ENCODE measurements around the gene ZNRF2. TPM values are rescaled to one million over a fixed set of nuclear protein-coding genes. Genes with fewer than 3 reads are reported as not detected.
"Not testable (repeated sequence)": the region's sequence is repeated elsewhere in the genome, so short reads cannot be mapped to it uniquely, and the experiment has no call there.

The ZNRF2 gene
- total and polyA plus RNA-seq, 9 donors = 3.0 to 24.8 (median 11.5) TPM

DNA sequence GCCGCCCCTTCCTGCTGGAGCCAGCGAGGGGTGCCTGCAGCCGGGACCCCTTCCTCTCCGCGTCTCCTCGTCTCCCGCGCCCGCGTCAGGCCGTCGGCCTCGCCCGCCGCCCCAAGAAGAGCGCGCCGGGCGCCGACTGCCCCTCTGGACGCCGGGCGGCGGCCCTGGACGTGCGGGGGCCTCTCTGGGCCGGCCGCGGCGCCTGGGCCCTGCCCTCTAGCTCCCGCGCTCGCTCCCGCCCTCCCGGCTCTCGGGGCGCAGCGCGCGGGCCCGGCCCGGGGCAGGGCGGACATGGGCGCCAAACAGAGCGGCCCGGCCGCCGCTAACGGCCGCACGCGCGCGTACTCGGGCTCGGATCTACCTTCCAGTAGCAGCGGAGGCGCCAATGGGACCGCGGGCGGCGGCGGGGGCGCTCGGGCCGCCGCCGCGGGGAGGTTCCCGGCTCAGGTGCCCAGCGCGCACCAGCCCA lies 704 bp downstream of the ZNRF2 start:
- H3K4me1 ChIP-seq (ENCODE audit: insufficient read depth) = no peaks in the 10 kb centered on the region
- peak overlapping the region; percentile 57 for H3K4me3 ChIP-seq
- WGBS, 3 donors = 0 to 1% (median 0%) methylated on average over 29 to 72 of the region's 72 CpGs
- no peaks in the 10 kb centered on the region for H3K36me3 ChIP-seq
- peak in 4 of 5 donors; percentile 40 to 72 (median 58) for DNase-seq
- H3K9me3 ChIP-seq = no peaks in the 10 kb centered on the region
- H3K27me3 ChIP-seq = no peaks in the 10 kb centered on the region
- H3K27ac ChIP-seq = peak overlapping the region; percentile 99 to 100
- TF ChIP-seq EP300 (IDR thresholded peaks at IDR 0.05) (no peak), POLR2A (IDR thresholded peaks at IDR 0.05) (no peak)
- TF ChIP-seq, protein P1, sequence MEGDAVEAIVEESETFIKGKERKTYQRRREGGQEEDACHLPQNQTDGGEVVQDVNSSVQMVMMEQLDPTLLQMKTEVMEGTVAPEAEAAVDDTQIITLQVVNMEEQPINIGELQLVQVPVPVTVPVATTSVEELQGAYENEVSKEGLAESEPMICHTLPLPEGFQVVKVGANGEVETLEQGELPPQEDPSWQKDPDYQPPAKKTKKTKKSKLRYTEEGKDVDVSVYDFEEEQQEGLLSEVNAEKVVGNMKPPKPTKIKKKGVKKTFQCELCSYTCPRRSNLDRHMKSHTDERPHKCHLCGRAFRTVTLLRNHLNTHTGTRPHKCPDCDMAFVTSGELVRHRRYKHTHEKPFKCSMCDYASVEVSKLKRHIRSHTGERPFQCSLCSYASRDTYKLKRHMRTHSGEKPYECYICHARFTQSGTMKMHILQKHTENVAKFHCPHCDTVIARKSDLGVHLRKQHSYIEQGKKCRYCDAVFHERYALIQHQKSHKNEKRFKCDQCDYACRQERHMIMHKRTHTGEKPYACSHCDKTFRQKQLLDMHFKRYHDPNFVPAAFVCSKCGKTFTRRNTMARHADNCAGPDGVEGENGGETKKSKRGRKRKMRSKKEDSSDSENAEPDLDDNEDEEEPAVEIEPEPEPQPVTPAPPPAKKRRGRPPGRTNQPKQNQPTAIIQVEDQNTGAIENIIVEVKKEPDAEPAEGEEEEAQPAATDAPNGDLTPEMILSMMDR (IDR thresholded peaks at IDR 0.05) = no peak
- intact Hi-C loops (cut with DNase I) = loop anchor here in 1 of 4 donors (10.0 kb wide), 1 partner anchor 120 kb away; no protein-coding TSS in a partner anchor

DNA sequence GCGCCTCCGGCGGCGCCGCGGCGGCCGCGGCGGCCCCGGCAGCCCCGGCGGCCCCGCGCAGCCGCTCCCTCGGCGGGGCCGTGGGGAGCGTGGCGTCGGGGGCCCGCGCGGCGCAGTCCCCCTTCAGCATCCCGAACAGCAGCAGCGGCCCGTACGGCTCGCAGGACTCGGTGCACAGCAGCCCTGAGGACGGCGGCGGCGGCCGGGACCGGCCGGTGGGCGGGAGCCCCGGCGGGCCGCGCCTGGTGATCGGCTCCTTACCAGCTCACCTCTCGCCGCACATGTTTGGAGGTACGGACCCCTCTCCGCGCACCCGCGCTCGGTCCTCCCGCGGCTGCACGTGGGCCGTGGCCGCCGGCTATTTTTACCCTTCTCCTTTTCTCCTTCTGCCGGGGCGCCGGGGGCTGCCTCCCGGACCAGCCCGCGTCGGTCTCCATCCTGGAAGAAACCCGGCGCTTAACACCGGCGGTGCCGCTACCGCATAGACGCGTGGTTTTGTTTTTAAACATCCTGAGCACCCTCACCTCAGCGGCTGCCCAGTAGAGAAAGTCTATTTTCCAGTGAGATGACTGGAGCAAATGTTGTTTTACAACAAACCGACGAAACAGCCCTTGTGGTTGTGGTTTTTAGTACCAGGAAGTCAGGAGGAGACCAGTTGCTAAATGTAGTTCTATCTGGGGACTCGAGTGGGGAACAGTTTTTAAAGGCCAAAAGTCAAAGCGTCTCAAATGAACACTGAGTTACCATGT lies 1.3 kb downstream of the ZNRF2 start:
- TF ChIP-seq POLR2A (IDR thresholded peaks at IDR 0.05) = no peak
- TF ChIP-seq EP300 (IDR thresholded peaks at IDR 0.05) = no peak
- TF ChIP-seq, protein P1 (IDR thresholded peaks at IDR 0.05) = no peak
- peak overlapping the region; percentile 57 for H3K4me3 ChIP-seq
- peak; percentile 18 to 57 (median 35) for DNase-seq
- peak overlapping the region; percentile 99 to 100 for H3K27ac ChIP-seq
- no peaks in the 10 kb centered on the region for H3K9me3 ChIP-seq
- no peaks in the 10 kb centered on the region for H3K4me1 ChIP-seq (ENCODE audit: insufficient read depth)
- H3K36me3 ChIP-seq = no peaks in the 10 kb centered on the region
- no peaks in the 10 kb centered on the region for H3K27me3 ChIP-seq
- 0 to 1% (median 0%) methylated on average over 35 to 79 of the region's 79 CpGs for WGBS, 3 donors
- intact Hi-C loops (cut with DNase I) = loop anchor here in 1 of 4 donors (10.0 kb wide), 1 partner anchor 121 kb away; no protein-coding TSS in a partner anchor

DNA sequence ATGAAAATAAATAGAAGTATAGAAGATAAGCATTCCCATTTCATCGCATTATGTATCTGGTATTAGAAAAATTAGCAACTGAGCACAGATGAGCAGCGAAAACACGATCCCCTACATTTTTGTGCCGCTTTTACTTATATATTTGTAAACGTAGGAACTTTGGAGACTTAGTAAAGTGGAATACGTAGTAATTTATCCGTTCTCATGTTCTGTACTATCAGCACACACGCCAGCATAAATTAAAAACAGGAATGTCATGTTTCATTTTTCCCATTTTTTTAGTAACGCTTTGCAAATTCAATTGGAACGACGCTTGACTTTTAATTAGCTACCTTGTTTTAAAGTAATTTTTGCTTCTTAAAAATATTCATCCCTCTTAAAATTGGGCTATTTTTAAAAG lies 2.4 kb downstream of the ZNRF2 start:
- no peak overlapping the region for H3K27ac ChIP-seq
- no peaks in the 10 kb centered on the region for H3K4me1 ChIP-seq (ENCODE audit: insufficient read depth)
- intact Hi-C loops (cut with DNase I) = loop anchor here in 1 of 4 donors (10.0 kb wide), 1 partner anchor 122 kb away; no protein-coding TSS in a partner anchor
- WGBS, 3 donors = 90 to 91% (median 91%) methylated on average over 11 of the region's 11 CpGs
- no peaks in the 10 kb centered on the region for H3K27me3 ChIP-seq
- H3K36me3 ChIP-seq = no peaks in the 10 kb centered on the region
- peak overlapping the region; percentile 57 for H3K4me3 ChIP-seq
- no peak for DNase-seq
- TF ChIP-seq POLR2A (IDR thresholded peaks at IDR 0.05) (no peak), EP300 (IDR thresholded peaks at IDR 0.05) (no peak)
- TF ChIP-seq, protein P1 (IDR thresholded peaks at IDR 0.05) = no peak
- no peaks in the 10 kb centered on the region for H3K9me3 ChIP-seq

DNA sequence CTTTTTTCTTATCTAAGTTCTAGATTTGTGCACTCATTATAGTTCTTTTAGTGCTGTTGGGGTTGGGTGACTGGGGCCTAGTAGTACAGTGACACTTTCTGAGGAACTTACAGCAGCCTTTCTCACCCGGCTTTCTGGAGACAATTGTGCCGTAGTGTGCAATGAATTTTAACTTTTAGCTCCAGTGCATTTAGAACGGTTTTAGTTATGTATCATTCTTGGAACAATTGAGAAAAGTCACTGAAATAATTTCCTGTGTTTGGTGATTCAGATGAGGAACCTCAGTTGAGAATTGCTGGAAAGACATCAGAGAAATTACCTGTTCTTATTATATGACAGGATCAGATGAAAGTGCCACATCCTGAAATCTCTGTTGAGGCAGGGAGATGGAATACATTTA lies 3.2 kb downstream of the ZNRF2 start:
- not testable (repeated sequence) for H3K9me3 ChIP-seq; DNase-seq; H3K27ac ChIP-seq; H3K36me3 ChIP-seq; H3K27me3 ChIP-seq; H3K4me3 ChIP-seq; H3K4me1 ChIP-seq (ENCODE audit: insufficient read depth)
- intact Hi-C loops (cut with DNase I) = loop anchor here in 1 of 4 donors (10.0 kb wide), 1 partner anchor 123 kb away; no protein-coding TSS in a partner anchor
- WGBS, 3 donors = 79 to 84% (median 83%) methylated on average over 3 of the region's 3 CpGs

DNA sequence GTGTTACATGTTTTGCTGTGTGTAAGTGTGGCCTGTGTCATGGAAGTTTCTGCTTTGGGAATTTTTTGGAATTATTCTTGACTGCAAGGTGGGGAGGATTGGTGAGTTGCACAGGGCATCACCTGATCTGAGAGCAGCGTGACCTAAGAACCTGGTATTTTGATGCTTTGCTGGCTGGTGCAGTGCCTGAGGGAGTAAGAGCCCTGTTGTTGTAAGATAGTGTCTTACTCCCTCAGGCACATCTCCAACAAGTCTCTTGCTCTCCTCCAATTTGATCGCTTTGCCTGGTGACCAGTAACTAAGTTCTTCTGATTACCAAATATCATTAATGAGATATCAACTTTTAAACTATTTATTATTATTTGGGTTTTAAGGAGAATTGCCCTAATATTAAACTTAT lies 5.2 kb downstream of the ZNRF2 start:
- not testable (repeated sequence) for H3K9me3 ChIP-seq

DNA sequence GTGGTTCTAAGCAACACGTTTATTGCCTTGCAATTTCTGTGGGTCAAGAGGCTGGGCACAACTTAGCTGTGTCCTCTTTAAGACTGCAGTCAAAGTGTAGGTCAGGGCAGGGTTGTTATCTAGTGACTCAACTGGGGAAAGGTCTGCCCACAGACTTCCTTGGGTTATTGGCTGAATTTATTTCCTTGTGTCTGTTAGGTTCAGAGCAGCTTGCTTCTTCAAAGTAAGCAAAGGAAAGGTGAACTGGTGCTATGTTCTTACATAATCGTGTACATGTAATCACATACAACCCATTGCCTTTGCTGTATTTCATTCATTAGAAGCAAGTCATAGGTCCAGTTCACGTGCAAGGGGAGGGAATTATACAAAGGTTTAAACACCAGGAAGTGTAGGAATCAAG lies 5.9 kb downstream of the ZNRF2 start:
- H3K27me3 ChIP-seq; DNase-seq; H3K36me3 ChIP-seq; H3K27ac ChIP-seq; intact Hi-C loops (cut with DNase I); H3K9me3 ChIP-seq; H3K4me3 ChIP-seq; H3K4me1 ChIP-seq (ENCODE audit: insufficient read depth): not testable (repeated sequence)
- 78 to 81% (median 81%) methylated on average over 3 of the region's 3 CpGs for WGBS, 3 donors

More for the DNA sequence above, 5.2 kb downstream of the ZNRF2 start:
- WGBS, 3 donors = 92 to 100% (median 92%) methylated on average over 2 of the region's 2 CpGs
- H3K27me3 ChIP-seq; H3K4me1 ChIP-seq (ENCODE audit: insufficient read depth); H3K4me3 ChIP-seq; H3K36me3 ChIP-seq; H3K27ac ChIP-seq; DNase-seq: not testable (repeated sequence)
- intact Hi-C loops (cut with DNase I) = loop anchor here in 1 of 4 donors (10.0 kb wide), 1 partner anchor 125 kb away; no protein-coding TSS in a partner anchor

DNA sequence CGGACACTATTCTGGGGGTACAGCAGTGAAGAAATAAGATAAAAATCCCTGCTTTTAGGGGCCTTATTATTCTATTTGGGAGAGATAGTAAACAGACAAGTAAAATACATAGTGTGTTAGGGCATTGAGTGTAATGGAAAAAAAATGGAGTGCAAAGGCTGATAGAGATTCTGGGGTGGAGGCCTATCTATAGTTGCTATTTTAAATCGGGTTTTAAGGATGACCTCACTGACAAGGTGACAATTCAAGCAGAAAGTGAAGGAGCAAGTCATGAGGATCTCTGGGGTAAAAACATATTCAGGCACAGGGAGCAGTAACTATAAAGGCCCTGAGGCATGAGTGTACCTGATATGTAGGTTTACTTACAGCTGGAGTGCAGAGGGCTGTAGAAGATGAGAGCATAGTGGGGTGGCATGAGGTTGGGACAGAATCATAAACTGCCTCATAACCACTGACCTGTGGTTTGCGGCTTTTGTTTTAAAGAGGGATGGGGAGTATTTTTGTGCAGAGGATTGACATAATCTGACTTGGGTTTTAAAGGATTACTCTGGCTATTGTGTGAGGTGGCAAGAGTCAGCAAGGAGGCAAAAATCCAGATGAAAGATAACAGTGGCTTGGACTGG lies 8.1 kb downstream of the ZNRF2 start:
- intact Hi-C loops (cut with DNase I); H3K4me1 ChIP-seq (ENCODE audit: insufficient read depth): not testable (repeated sequence)
- 92 to 95% (median 93%) methylated on average over 3 of the region's 3 CpGs for whole genome bisulfite sequencing, 3 donors

DNA sequence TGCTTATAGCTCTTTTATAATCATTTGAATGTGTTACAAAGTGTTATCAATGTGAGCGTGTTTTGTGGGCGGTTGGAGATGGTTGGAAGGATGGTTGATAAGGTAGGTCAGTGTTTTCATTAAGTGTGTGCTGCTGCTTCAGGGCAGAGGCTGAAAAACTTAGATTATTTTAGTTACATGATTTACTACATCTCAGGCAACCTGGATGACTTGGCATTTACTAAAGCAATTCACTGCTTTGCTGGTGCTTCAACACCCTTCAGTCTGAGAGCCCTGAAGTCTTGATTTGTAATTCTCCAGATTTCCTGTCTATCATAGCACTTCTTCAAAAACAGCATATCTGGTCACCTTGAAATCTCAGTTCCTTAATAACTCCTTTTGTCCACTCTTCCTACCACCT lies 11.9 kb downstream of the ZNRF2 start:
- WGBS, 3 donors = 48 to 63% (median 61%) methylated on average over 2 of the region's 2 CpGs
- H3K36me3 ChIP-seq; H3K4me3 ChIP-seq; H3K4me1 ChIP-seq (ENCODE audit: insufficient read depth); H3K9me3 ChIP-seq; intact Hi-C loops (cut with DNase I); H3K27ac ChIP-seq; H3K27me3 ChIP-seq; DNase-seq: not testable (repeated sequence)

More for the DNA sequence above, 8.1 kb downstream of the ZNRF2 start:
- not testable (repeated sequence) for H3K27me3 ChIP-seq, H3K27ac ChIP-seq, H3K36me3 ChIP-seq, H3K9me3 ChIP-seq, DNase-seq, H3K4me3 ChIP-seq

All from ovary (tissue), 9 donors.